ENCODE data around the gene MEF2B.
"Not testable (repeated sequence)": the region's sequence is repeated elsewhere in the genome, so short reads cannot be mapped to it uniquely, and the experiment has no call there.

Gene MEF2B

GRCh38 chr19:19179548-19180441 is 9.7 kb upstream of the MEF2B start:
- no peak for DNase-seq (ENCODE audit: low spot score)
- in situ Hi-C loops (cut with MboI; ENCODE audit: low pct_unique_long_range_greater_than_20kb, low sequenced_read_pairs, unreplicated experiment): no loop called here
- TF ChIP-seq CTCF (IDR thresholded peaks at IDR 0.05; ENCODE audit: extremely low read depth, insufficient read depth, missing control alignments): no peak

- TF ChIP-seq CTCF (IDR thresholded peaks at IDR 0.05; ENCODE audit: extremely low read depth, insufficient read depth, missing control alignments): no peak
- in situ Hi-C loops (cut with MboI; ENCODE audit: low pct_unique_long_range_greater_than_20kb, low sequenced_read_pairs, unreplicated experiment): no loop called here
- DNase-seq (ENCODE audit: low spot score): no peak
These were observed 6.9 kb upstream of the MEF2B start for GRCh38 chr19:19176950-19177349.

- not testable (repeated sequence) for DNase-seq (ENCODE audit: low spot score)
- in situ Hi-C loops (cut with MboI; ENCODE audit: low pct_unique_long_range_greater_than_20kb, low sequenced_read_pairs, unreplicated experiment): loop anchor here (25.0 kb wide), 1 partner anchor 314 kb away; no protein-coding TSS in a partner anchor
These were observed 3.2 kb upstream of the MEF2B start for GRCh38 chr19:19173243-19173642.

- TF ChIP-seq CTCF (IDR thresholded peaks at IDR 0.05; ENCODE audit: extremely low read depth, insufficient read depth, missing control alignments): no peak
- in situ Hi-C loops (cut with MboI; ENCODE audit: low pct_unique_long_range_greater_than_20kb, low sequenced_read_pairs, unreplicated experiment): loop anchor here (25.0 kb wide), 1 partner anchor 315 kb away; no protein-coding TSS in a partner anchor
- DNase-seq (ENCODE audit: low spot score): peak; percentile 76
These were observed 1.9 kb upstream of the MEF2B start for GRCh38 chr19:19171821-19172532.

- in situ Hi-C loops (cut with MboI; ENCODE audit: low pct_unique_long_range_greater_than_20kb, low sequenced_read_pairs, unreplicated experiment): loop anchor here (25.0 kb wide), 1 partner anchor 316 kb away; no protein-coding TSS in a partner anchor
- DNase-seq (ENCODE audit: low spot score): no peak
- no peak for TF ChIP-seq CTCF (IDR thresholded peaks at IDR 0.05; ENCODE audit: extremely low read depth, insufficient read depth, missing control alignments)
These were observed 1.0 kb upstream of the MEF2B start for GRCh38 chr19:19170873-19171672.

GRCh38 chr19:19169236-19170052 is 619 bp downstream of the MEF2B start:
- in situ Hi-C loops (cut with MboI; ENCODE audit: low pct_unique_long_range_greater_than_20kb, low sequenced_read_pairs, unreplicated experiment): loop anchor here (25.0 kb wide), 1 partner anchor 318 kb away; no protein-coding TSS in a partner anchor
- DNase-seq (ENCODE audit: low spot score): no peak
- TF ChIP-seq CTCF (IDR thresholded peaks at IDR 0.05; ENCODE audit: extremely low read depth, insufficient read depth, missing control alignments): no peak

Measured in GM13977 (cell line).